ENCODE measurements around the gene PFKL. TPM values are rescaled to one million over a fixed set of nuclear protein-coding genes. Genes with fewer than 3 reads are reported as not detected.

Gene PFKL
- polyA plus RNA-seq, 2 of the 4 experiments (the other 2 are of a cell fraction) = 23.2 to 38.7 TPM

GRCh38 chr21:44314128-44314527 lies 14.3 kb downstream of the PFKL start:
- Histone ChIP-seq H3K4me2 (no peak overlapping the region), H3K27ac (no peak overlapping the region), H3K9me3 (no peaks in the 10 kb centered on the region), H3K4me1 (no peaks in the 10 kb centered on the region), H3K4me3 (no peak overlapping the region)
- FAIRE-seq (no peak), DNase-seq (ENCODE audit: low read depth in 1 of 2, low spot score in 1 of 2) (no peak), ATAC-seq (no peak)
- POLR2A ChIA-PET = no interaction called here
- no peak for TF ChIP-seq EHF (CRISPR knock-in tag; IDR thresholded peaks at IDR 0.05)
- TF ChIP-seq REST (IDR thresholded peaks at IDR 0.05) = no peak
- no peak for TF ChIP-seq POLR2AphosphoS2 (conservative IDR thresholded peaks at IDR 0.05; ENCODE audit: low read length)
- no peak for TF ChIP-seq TP53 (CRISPR knock-in tag; IDR thresholded peaks at IDR 0.05)
- TF ChIP-seq ZC3H11A (IDR thresholded peaks at IDR 0.05) = no peak
- TF ChIP-seq FOSB (CRISPR knock-in tag; IDR thresholded peaks at IDR 0.05) = no peak
- no peak for TF ChIP-seq GATA3 (IDR thresholded peaks at IDR 0.05; ENCODE audit: borderline replicate concordance)
- no peak for TF ChIP-seq CTCF (IDR thresholded peaks at IDR 0.05)
- TF ChIP-seq, protein P1, sequence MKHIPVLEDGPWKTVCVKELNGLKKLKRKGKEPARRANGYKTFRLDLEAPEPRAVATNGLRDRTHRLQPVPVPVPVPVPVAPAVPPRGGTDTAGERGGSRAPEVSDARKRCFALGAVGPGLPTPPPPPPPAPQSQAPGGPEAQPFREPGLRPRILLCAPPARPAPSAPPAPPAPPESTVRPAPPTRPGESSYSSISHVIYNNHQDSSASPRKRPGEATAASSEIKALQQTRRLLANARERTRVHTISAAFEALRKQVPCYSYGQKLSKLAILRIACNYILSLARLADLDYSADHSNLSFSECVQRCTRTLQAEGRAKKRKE (CRISPR knock-in tag; IDR thresholded peaks at IDR 0.05; ENCODE audit: low read depth) = no peak
- no peak for TF ChIP-seq PBX3 (IDR thresholded peaks at IDR 0.05)
- TF ChIP-seq NPAS2 (CRISPR knock-in tag; IDR thresholded peaks at IDR 0.05; ENCODE audit: borderline replicate concordance) = no peak
- TF ChIP-seq CEBPB (IDR thresholded peaks at IDR 0.05) = no peak
- no peak for TF ChIP-seq EP300 (IDR thresholded peaks at IDR 0.05)
- no peak for TF ChIP-seq HOXA7 (CRISPR knock-in tag; IDR thresholded peaks at IDR 0.05)
- TF ChIP-seq RAD21 (conservative IDR thresholded peaks at IDR 0.05 in 1 of 2, IDR thresholded peaks at IDR 0.05 in 1 of 2) = no peak
- TF ChIP-seq KDM1A (IDR thresholded peaks at IDR 0.05; ENCODE audit: low read depth) = no peak
- TF ChIP-seq RNF2 (IDR thresholded peaks at IDR 0.05; ENCODE audit: borderline replicate concordance, low read depth) = no peak
- no peak for TF ChIP-seq EHMT2 (IDR thresholded peaks at IDR 0.05; ENCODE audit: low read depth)
- TF ChIP-seq, protein P2, sequence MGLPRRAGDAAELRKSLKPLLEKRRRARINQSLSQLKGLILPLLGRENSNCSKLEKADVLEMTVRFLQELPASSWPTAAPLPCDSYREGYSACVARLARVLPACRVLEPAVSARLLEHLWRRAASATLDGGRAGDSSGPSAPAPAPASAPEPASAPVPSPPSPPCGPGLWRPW (IDR thresholded peaks at IDR 0.05) = no peak
- 74% methylated on average over 5 of the region's 15 CpGs for WGBS (ENCODE audit: missing lambda C conversion rate)
- CTCF ChIA-PET = interaction anchor here (1.5 to 3.1 kb wide), 3 partner anchors 9 to 24 kb away, joined by 4 to 15 read pairs (median 6); no protein-coding TSS in a partner anchor

- H3K4me1 ChIP-seq = no peaks in the 10 kb centered on the region
- no peak overlapping the region for H3K4me2 ChIP-seq
- ChIA-PET CTCF (interaction anchor here (1.5 to 3.1 kb wide), 3 partner anchors 9 to 23 kb away, joined by 4 to 15 read pairs (median 6); no protein-coding TSS in a partner anchor), POLR2A (no interaction called here)
- no peak overlapping the region for H3K4me3 ChIP-seq
- FAIRE-seq (no peak), ATAC-seq (no peak), DNase-seq (ENCODE audit: low read depth in 1 of 2, low spot score in 1 of 2) (no peak)
- H3K27ac ChIP-seq = no peak overlapping the region
- WGBS (ENCODE audit: missing lambda C conversion rate) = no CpG with 5 or more reads among the region's 11 CpGs
- no peaks in the 10 kb centered on the region for H3K9me3 ChIP-seq
- TF ChIP-seq JUNB (IDR thresholded peaks at IDR 0.05) (no peak), SMC3 (IDR thresholded peaks at IDR 0.05) (no peak), CTCF (IDR thresholded peaks at IDR 0.05) (no peak), CHD2 (IDR thresholded peaks at IDR 0.05; ENCODE audit: low read length, partially characterized antibody) (no peak), NR3C1 (IDR thresholded peaks at IDR 0.05) (no peak), RAD21 (conservative IDR thresholded peaks at IDR 0.05 in 1 of 2, IDR thresholded peaks at IDR 0.05 in 1 of 2) (no peak), RNF2 (IDR thresholded peaks at IDR 0.05; ENCODE audit: borderline replicate concordance, low read depth) (no peak), GATA3 (IDR thresholded peaks at IDR 0.05; ENCODE audit: borderline replicate concordance) (no peak), TFCP2L1 (CRISPR knock-in tag; IDR thresholded peaks at IDR 0.05) (no peak)
- TF ChIP-seq, protein P1 (CRISPR knock-in tag; IDR thresholded peaks at IDR 0.05; ENCODE audit: low read depth) = no peak
- TF ChIP-seq, protein P3, sequence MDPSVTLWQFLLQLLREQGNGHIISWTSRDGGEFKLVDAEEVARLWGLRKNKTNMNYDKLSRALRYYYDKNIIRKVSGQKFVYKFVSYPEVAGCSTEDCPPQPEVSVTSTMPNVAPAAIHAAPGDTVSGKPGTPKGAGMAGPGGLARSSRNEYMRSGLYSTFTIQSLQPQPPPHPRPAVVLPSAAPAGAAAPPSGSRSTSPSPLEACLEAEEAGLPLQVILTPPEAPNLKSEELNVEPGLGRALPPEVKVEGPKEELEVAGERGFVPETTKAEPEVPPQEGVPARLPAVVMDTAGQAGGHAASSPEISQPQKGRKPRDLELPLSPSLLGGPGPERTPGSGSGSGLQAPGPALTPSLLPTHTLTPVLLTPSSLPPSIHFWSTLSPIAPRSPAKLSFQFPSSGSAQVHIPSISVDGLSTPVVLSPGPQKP (IDR thresholded peaks at IDR 0.05; ENCODE audit: low read depth, low read length) = no peak
Measured at GRCh38 chr21:44314561-44314960, 14.7 kb downstream of the PFKL start.
